Gastrocnemius medialis (tissue), 4 donors: ENCODE measurements around the gene HK1.

Experiments used
- POLR2A ChIP-seq, 2 donors: fragments of 450-650 bp; IDR thresholded peaks; one replicate each; pipeline ENCODE4 v1.6.1; 2017; ENCODE audit warnings: antibody characterized with exemption in 2 of 2, mild to moderate bottlenecking in 2 of 2, moderate library complexity in 2 of 2
- TF ChIP-seq, protein P1 (sequence below), 5 experiments: fragments of 450-650 bp in 3 of 5; fragments of 200-600 bp in 2 of 5; sonication (generic) in 2 of 5; IDR thresholded peaks in 4 of 5; conservative IDR thresholded peaks in 1 of 5; 1 replicate in 4 of 5; 2 replicates in 1 of 5; pipeline ENCODE4 v1.5.1; 2016 to 2019; ENCODE audit warnings: antibody characterized with exemption in 5 of 5, mild to moderate bottlenecking in 3 of 5, moderate library complexity in 3 of 5

DNA sequence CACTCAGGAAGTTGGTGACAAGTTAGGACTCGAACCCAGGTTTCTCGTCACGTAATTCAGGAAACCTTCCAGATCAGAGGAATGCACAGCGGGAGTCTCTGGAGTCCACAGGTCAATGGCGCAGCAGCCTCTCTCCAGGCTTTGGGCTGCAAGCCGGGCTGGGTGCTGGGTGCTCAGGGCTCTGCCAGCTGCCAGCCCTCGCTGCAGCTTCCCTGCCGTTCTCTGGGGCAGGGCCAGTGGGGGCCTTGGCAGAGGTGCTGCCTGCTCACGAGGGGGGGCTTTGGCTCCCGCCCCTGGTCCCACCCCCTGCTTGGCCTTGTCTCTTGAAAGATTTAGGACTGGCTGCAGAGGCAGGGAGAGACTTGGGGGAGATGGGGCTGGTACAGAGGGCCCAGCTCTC is 138.4 kb downstream of the HK1 start, which contains the start of gene TACR2:
- TF ChIP-seq, protein P1, sequence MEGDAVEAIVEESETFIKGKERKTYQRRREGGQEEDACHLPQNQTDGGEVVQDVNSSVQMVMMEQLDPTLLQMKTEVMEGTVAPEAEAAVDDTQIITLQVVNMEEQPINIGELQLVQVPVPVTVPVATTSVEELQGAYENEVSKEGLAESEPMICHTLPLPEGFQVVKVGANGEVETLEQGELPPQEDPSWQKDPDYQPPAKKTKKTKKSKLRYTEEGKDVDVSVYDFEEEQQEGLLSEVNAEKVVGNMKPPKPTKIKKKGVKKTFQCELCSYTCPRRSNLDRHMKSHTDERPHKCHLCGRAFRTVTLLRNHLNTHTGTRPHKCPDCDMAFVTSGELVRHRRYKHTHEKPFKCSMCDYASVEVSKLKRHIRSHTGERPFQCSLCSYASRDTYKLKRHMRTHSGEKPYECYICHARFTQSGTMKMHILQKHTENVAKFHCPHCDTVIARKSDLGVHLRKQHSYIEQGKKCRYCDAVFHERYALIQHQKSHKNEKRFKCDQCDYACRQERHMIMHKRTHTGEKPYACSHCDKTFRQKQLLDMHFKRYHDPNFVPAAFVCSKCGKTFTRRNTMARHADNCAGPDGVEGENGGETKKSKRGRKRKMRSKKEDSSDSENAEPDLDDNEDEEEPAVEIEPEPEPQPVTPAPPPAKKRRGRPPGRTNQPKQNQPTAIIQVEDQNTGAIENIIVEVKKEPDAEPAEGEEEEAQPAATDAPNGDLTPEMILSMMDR (IDR thresholded peaks at IDR 0.05 in 4 of 5, conservative IDR thresholded peaks at IDR 0.05 in 1 of 5) = no peak
- TF ChIP-seq POLR2A (IDR thresholded peaks at IDR 0.05) = no peak
